HuH-7.5 (cell line): ENCODE results near the gene EIF4G3.
"Not testable (repeated sequence)": the region's sequence is repeated elsewhere in the genome, so short reads cannot be mapped to it uniquely, and the experiment has no call there.

ENCODE experiments used
- DNase-seq: peaks from one replicate; pipeline ENCODE4 v3.0.0; 2011; ENCODE audit warnings: low spot score

Gene EIF4G3

DNA sequence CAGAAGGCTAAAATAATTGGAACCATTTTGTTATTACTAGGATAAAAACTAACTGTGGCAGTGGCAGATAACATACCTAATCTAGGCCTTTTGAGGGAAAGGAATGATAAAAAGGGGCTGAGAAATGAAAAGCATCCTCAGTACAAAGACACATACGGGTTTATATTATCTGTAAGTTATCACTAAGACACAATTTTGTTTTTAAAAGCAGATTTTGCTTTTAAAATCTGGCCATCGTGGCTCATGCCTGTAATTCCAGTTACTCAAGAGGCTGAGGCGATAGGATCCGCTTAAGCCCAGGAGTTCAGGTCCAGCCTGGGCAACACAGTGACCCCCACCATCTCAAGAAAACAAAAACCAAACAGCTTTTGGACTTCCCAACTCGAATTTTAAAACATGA lies 364.8 kb downstream of the EIF4G3 start:
- no peak for DNase-seq

DNA sequence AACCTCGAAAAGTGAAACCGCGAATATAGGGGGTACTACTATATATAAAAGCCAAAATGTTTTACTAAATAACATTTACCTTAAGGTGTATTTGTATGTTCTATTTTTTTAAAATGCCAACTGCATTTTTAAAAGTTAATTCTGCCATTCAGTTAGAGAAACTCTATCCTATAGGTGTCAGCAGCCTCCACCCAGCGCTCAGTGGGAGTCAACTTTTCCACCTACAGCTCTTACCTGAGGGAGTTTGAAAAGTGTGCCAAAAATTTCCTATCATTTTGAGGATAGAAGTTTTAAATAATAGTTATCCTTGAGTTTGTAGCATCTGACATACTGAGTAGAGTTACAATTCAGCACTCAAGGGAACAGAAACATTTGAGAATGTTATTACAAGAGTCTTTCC lies 383.5 kb downstream of the EIF4G3 start:
- DNase-seq, result no peak

DNA sequence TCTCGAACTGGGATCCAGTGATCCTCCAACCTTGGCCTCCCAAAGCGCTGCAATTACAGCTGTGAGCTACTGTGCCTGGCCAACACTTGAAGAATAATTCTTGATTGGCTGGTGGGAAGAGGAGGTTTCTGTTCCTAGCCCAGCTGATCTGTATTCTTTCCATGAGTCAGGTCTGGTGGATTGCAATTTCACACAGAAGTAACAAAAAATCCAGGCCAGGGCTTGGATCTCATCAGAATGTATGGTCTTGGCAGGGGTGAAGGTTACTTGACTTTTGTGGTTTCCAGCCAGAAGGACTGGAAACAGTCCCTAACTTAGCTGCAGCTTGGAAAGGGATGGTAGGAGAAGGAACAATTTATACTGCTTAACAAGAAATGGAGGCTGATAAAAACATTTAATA lies 384.5 kb downstream of the EIF4G3 start:
- DNase-seq, result no peak

DNA sequence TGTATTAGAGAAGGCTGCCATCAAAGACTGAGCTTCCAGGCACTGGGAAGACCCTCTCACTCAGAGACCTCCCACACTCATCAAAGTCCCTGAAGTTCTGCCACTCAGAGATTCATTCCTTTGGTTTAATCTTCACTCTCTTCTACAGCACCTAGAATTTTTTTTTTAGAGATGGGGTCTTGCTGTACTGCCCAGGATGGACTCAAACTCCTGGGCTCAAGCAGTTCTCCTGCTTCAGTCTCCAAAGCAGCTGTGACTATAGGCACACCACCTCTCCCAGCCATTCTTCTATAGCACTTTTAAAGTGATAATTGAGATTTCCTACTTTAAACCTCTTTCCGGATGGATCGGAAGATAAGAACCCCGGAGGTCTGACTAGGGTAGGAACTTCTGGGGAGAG lies 385.9 kb downstream of the EIF4G3 start:
- no peak for DNase-seq

DNA sequence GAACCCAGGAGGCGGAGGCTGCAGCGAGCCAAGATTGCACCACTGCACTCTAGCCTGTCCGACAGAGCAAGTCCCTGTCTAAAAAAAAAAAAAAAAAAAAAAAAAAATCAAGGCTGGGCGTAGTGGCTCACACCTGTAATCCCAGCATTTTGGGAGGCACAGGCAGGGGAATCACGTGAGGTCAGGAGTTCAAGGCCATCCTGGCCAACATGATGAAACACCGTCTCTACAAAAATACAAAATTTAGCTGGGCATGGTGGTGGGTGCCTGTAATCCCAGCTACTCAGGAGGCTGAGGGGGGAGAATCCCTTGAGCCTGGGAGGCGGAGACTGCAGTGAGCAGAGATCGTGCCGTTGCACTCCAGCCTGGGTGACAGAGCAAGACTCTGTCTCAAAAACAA lies 387.1 kb downstream of the EIF4G3 start:
- not testable (repeated sequence) for DNase-seq

DNA sequence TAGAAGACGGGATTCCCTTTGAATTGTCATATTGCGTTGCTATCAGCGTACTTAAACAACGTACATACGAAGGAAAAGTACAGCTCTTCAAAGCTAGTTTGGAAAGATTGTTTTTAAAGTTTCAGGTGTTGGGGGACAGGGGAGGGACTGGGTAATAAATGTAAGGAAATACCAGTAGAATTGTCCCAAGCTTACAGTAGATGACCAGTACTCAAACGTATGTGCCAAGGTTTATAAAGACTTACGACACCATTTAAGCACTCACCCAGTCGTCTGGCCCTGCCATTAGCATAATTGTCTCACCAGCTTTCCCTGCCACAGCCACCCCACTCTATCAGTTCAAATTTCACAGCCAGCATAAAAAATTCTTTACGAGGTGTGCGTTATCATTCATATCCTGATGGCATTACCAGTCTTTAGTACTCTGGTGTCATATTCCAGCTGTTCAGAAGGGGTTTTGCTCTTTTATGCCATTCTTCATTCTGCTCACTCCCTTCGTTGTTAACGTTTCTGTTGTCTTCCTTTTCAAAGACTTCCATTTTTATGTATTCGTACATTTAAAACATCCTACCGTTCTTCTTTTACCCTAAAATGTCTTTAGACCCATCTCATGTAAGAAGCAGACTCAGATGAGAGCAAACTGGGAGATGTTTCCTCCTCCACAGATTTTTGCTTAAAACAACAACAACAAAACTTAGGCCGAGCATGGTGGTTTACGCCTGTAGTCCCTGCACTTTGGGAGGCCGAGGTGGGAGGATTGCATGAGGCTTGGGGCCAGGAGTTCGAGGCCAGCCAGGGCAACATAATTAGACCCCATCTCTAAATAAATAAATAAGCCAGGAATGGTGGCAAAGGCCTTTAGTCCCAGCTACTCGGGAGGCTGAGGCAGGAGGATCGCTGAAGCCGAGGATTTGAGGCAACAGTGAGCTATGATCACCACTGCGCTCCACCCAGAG lies 388.6 kb downstream of the EIF4G3 start:
- DNase-seq, result no peak

DNA sequence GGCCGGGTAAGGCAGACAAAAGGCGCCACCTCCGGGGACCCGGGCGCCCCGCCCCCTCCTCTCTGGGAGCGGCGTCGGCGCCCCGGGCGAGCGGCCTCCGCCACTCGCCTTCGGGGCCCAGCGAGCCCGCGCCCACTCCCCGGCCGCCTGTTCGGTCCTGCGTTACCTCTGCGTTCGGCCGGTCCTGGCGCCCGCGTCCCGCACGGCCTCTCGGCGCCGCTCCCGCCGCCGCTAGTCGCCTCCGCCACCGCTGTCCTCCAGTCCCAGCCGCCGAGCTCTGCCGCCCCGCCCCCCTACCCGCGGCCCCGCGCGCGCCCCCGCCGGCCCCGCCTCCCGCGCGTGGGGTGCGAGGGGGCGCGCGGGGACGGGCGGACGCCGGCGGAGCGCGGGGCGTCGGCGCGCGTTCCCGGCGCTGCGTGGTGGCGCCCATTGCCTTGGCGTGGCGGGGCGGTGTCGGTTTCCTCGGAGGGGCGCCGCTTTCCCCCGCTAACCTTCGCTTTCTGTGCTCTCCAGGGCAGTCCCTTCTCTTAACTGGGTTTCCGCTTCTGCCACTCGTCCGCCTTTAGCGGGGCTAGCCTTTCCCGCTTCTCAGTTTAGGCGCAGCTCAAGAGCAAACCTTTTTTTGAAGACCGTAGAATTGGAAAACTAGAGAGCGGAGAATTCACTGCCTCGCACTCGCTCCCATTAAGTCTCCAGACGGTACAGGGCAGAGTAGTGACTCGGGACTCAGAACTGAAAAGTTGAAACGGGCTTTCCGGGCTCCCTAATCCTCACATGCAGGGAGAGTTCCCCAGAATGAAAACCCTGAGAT lies 389.5 kb downstream of the EIF4G3 start, which contains the start of gene HP1BP3:
Gene HP1BP3, minus strand, starts transcription at position 279 of the 811 bp plus-strand sequence. CDS start 6,867 bp downstream, outside the sequence.
- peak; percentile 58 for DNase-seq

DNA sequence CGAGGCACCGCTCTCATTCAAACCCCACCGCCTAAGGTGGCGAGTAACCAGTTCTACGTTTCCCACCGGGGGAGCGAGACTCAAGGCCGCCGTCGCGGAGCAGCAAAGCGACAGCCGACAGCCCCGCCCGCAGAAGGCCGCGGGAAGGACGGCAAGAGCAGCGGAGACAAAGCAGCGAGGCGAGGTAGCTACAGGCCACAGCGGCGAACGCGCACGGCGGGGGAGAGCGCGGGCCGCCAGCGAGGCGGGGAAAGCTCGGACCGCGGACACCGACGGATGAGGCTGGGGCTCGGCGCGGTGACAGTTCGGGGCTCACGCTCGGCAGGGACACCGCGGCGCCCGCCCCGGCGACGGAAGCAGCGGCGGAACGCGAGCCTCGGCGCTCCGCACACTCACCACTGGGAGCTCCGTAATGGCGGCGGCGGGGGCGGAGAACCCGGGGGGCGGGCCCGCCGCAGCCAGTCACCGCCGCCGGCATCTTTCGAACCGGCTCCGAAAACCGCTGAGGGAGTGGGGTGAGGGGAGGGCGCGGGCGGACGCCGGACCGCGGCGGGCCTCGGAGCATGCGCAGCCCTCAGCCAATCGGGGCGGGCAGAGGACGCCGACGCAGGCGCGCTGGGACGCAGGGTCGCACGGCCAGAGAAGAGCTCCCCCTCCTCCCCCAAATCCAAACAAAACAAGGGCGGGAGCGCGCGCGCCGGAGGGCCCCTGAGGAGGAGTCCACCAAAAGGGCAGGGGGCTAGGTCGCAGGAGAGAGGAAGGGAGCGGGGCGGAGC lies 390.3 kb downstream of the EIF4G3 start:
- peak; percentile 85 for DNase-seq

DNA sequence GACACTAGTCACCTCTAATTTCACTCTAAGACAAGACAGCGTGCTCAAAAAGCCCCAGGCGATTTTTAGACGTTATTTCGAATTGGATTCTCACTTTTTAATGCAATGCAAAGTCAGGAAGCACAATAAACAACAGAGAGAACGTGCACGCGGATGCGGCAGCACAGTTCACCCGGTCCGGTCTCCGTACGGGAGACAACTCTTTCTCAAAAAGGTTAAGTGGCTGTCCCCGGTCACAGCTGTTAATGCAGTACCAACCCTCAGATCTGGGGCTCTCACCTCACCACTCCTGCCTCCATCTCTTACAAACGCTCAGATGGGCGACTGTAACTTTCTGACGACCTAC lies 390.8 kb downstream of the EIF4G3 start:
- no peak for DNase-seq

DNA sequence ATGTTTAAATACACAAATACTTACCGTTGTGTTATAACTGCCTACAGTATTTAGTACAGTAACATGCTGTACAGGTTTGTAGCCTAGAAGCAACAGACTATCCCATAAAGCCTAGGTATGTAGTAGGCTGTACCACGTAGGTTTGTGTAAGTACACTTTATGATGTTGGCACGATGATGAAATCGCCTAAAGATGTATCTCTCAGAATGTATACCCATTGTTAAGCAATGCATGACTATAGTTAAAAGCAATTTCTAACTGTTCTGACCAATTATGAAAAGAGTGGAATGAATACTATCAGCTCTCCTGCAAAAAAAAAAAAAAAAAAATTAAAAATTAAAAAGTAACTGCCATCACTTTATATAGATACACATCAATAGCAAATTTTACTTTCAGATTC lies 401.0 kb downstream of the EIF4G3 start:
- no peak for DNase-seq

DNA sequence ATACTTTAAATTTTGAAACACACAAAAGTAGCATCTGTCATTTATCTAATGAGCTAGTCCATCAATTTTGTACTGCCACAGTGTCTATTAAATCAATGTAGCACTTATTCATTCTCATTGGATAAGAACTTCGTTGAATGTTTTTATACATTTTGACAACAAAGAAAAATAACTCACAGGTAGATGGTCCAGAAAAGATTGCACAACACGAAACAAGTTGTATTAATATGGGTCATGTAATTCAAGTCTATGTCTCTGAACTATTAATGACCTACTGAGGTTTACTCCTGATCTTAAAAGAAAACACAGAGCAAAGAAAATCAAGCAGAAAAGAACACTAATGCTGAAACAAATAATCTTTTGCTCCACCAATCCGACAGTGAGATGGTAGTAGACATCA lies 404.9 kb downstream of the EIF4G3 start:
- no peak for DNase-seq

DNA sequence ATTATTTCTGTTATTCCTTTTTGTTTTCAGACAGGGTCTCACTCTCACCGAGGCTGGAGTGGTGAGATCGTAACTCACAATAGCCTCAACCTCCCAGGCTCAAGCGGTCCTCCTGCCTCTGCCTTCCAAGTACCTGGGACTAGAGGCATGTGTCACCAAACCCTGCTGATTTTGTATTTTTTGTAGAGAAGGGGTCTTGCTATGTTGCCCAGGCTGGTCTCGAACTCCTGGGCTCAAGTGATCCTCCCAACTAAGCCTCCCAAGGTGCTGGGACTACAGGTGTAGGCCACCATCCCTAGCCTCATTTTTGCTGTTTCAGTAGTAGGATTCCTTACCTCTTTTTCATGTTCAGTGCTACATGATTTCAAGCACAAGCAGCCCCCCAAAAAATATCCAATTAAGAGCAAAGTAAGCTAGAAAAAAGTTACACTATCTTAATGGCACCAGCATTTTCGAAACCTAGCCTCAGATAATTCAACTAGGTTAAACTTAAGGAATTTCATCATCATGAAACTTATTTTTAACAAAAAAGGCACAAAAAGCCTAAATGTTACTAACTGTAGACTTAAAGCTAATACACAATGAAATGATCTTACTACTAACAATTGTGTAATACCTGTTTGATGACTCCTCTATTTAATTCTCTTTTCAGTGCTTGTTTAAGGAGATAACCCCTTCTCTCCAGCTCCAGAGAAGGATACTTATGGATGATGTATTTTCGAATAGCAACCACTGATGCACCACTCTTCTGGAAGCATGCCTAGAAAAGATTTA lies 406.2 kb downstream of the EIF4G3 start:
- DNase-seq, result no peak

DNA sequence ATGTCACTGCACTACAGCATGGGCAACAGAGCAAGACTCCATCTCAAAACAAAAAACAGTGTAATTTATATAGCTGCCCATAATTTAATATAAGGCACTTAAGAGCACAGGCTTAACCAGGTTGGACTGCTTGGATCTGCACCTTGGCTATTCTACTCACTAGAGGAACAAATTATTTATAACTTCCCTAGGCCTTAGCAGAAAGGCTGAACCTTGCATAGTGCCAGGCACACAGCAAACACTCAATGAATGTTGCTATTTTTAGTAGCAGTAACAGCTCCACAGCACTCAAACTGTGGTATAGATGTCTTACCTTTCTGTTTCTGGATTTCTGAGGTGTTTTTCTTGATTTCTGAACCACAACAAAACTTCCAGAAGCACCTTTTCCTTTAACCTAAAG lies 409.4 kb downstream of the EIF4G3 start:
- no peak for DNase-seq

DNA sequence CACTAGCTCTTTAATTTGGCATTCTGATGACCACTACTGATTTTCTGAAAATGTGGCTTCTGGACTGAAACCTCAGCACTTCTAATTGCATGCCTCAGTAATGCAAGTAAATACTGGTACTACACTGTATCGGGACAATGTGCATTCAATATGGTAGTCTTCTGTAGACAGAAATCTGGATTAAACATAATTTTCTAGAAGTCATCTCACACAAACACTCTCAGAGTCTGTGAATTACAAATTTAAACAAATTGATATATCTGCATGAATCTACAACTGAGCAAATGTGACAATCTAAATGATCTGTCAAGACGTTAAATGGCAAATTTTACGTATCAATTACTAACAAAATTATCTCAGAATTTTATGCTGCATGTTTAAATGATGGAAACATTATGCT lies 413.3 kb downstream of the EIF4G3 start:
- no peak for DNase-seq

DNA sequence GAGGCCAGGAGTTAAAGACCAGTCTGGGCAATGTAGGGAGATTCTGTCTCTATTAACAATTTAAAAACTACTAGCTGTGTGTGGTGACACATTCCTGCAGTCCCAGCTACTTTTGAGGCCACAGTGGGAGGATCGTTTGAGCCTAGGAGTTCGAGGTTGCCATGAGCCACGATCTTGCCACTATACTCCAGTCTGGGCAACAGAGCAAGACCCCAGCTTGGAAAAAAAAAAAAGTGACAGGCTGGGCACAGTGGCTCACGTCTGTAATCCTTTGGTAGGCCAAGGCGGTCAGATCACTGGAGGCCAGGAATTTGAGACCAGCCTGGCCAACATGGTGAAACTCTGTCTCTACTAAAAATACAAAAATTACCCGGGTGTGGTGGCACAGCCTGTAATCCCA lies 416.4 kb downstream of the EIF4G3 start:
- no peak for DNase-seq
